Lower lobe of right lung (tissue), 2 donors: ENCODE measurements around the gene SCRN1. TPM values are rescaled to one million over a fixed set of nuclear protein-coding genes. Genes with fewer than 3 reads are reported as not detected.

Experiments
- ATAC-seq, 2 donors: fragments of 200-7000 bp; cut with Tn5 transposase; one replicate each; pipeline ENCODE4 v1.9.1; 2020 to 2022; ENCODE audit warnings: mild to moderate bottlenecking in 2 of 2, moderate library complexity in 2 of 2
- DNase-seq: peaks from one replicate; pipeline ENCODE4 v3.0.0-alpha.2; 2020
- H3K27ac ChIP-seq: fragments of 200-600 bp; one replicate; pipeline ENCODE4 v1.8.0; 2022
- H3K27me3 ChIP-seq: fragments of 200-600 bp; one replicate; pipeline ENCODE4 v1.8.0; 2022; ENCODE audit warnings: low read depth
- H3K36me3 ChIP-seq: fragments of 200-600 bp; one replicate; pipeline ENCODE4 v1.8.0; 2022; ENCODE audit warnings: mild to moderate bottlenecking
- H3K4me1 ChIP-seq: fragments of 200-600 bp; one replicate; pipeline ENCODE4 v1.8.0; 2022
- H3K4me3 ChIP-seq: fragments of 200-600 bp; one replicate; pipeline ENCODE4 v1.8.0; 2022; ENCODE audit warnings: mild to moderate bottlenecking
- H3K9me3 ChIP-seq: fragments of 200-600 bp; one replicate; pipeline ENCODE4 v1.8.0; 2022
- intact Hi-C: fragments of 100-400 bp; cut with DNase I; formaldehyde crosslinking; loops from one replicate; pipeline ENCODE4 v1.11.0; 2022
- total RNA-seq: library from RNA; stranded (reverse); fragmentation: NEBNext Ultra II Directional; extraction: Animal tissue kit (Norgen Biotek cat#: 25700); gene quantifications from one replicate; pipeline ENCODE4 v1.2.1, GENCODE V29; 2021
- TF ChIP-seq, protein P1 (sequence below): fragments of 200-600 bp; IDR thresholded peaks from one replicate; pipeline ENCODE4 v1.8.0; 2022; ENCODE audit warnings: antibody characterized with exemption, mild to moderate bottlenecking
- donor health status: DM: no; HTN: yes; CAD: no; lungs with severe emphysema.

SCRN1 gene
- total RNA-seq, 1 donor from 2014 or later, result 28.2 TPM

GRCh38 chr7:30026229-30027064, 36.8 kb upstream of the SCRN1 start, which contains the start of gene FKBP14:
Gene FKBP14 (minus strand): TSS chr7:30026702. CDS start chr7:30026508, 194 bp downstream.
- Histone ChIP-seq H3K36me3 (no peaks in the 10 kb centered on the region), H3K4me1 (peaks cover 42% of the 10 kb centered on the region), H3K27me3 (no peaks in the 10 kb centered on the region), H3K9me3 (no peaks in the 10 kb centered on the region), H3K27ac (peak within 1 kb of the TSS; percentile 82), H3K4me3 (peak within 1 kb of the TSS; percentile 95)
- TF ChIP-seq, protein P1, sequence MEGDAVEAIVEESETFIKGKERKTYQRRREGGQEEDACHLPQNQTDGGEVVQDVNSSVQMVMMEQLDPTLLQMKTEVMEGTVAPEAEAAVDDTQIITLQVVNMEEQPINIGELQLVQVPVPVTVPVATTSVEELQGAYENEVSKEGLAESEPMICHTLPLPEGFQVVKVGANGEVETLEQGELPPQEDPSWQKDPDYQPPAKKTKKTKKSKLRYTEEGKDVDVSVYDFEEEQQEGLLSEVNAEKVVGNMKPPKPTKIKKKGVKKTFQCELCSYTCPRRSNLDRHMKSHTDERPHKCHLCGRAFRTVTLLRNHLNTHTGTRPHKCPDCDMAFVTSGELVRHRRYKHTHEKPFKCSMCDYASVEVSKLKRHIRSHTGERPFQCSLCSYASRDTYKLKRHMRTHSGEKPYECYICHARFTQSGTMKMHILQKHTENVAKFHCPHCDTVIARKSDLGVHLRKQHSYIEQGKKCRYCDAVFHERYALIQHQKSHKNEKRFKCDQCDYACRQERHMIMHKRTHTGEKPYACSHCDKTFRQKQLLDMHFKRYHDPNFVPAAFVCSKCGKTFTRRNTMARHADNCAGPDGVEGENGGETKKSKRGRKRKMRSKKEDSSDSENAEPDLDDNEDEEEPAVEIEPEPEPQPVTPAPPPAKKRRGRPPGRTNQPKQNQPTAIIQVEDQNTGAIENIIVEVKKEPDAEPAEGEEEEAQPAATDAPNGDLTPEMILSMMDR, result no peak
- intact Hi-C loops, result no loop called here
- ATAC-seq (peak; percentile 94 to 96), DNase-seq (peak; percentile 97)

- ATAC-seq (no peak), DNase-seq (no peak)
- TF ChIP-seq, protein P1, result no peak
- Histone ChIP-seq H3K27ac (no peak overlapping the region), H3K36me3 (no peaks in the 10 kb centered on the region), H3K27me3 (no peaks in the 10 kb centered on the region), H3K9me3 (no peaks in the 10 kb centered on the region), H3K4me3 (no peak overlapping the region), H3K4me1 (peaks cover 26% of the 10 kb centered on the region)
- intact Hi-C loops, result no loop called here
Measured at GRCh38 chr7:30023524-30023923, 33.9 kb upstream of the SCRN1 start.

DNA sequence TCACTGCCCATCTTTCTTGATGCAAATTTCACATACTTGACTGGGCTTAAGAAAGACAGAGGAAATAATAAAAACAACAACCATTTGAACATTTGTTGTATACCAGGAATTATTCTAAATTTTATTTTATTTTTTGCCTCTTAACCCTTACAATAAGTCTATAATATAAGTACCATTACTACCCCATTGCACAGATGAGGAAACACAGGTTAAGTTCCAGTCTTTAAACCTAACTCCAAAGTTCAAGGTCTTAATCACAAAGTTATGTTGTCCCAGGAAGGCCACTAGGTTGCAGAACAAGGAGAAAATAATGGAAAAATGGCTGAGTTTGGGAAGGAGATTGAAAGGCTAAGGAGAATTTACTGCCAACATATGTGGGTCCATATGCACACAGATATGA, 33.4 kb upstream of the SCRN1 start:
- intact Hi-C loops, result no loop called here
- TF ChIP-seq, protein P1, result no peak

DNA sequence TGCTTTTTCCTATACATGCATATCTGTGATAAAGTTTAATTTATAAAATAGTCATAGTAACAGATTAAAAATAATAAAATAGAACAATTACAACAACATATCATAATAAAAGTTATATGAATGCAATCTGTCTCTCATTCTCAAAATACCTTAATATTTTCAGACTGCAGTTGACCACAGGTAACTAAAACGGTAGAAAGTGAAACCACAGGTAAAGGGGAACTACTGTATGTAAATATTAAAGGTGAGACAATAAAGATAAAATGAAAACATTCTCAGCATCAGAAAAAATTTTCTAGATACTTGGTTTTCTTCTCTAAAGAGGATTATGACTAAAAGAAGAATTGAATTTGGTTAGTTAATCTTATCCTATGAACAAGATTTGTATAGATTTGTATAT, 30.9 kb upstream of the SCRN1 start:
- peaks cover 8% of the 10 kb centered on the region for H3K36me3 ChIP-seq
- intact Hi-C loops, result no loop called here

More for the DNA sequence above, 33.4 kb upstream of the SCRN1 start:
- ATAC-seq (no peak), DNase-seq (no peak)
- no peaks in the 10 kb centered on the region for H3K36me3 ChIP-seq
- no peak overlapping the region for H3K4me3 ChIP-seq
- H3K9me3 ChIP-seq, result no peaks in the 10 kb centered on the region
- H3K27me3 ChIP-seq, result no peaks in the 10 kb centered on the region
- peaks cover 26% of the 10 kb centered on the region for H3K4me1 ChIP-seq
- H3K27ac ChIP-seq, result no peak overlapping the region

GRCh38 chr7:30019960-30020359, 30.4 kb upstream of the SCRN1 start:
- no peak overlapping the region for H3K27ac ChIP-seq
- no peaks in the 10 kb centered on the region for H3K27me3 ChIP-seq
- H3K4me3 ChIP-seq, result no peak overlapping the region
- intact Hi-C loops, result no loop called here
- H3K36me3 ChIP-seq, result peaks cover 10% of the 10 kb centered on the region
- H3K4me1 ChIP-seq, result peaks cover 9% of the 10 kb centered on the region
- no peak for ATAC-seq
- no peaks in the 10 kb centered on the region for H3K9me3 ChIP-seq
- DNase-seq, result no peak
- TF ChIP-seq, protein P1, result no peak

More for the DNA sequence above, 30.9 kb upstream of the SCRN1 start:
- ATAC-seq (no peak), DNase-seq (no peak)
- Histone ChIP-seq H3K4me3 (no peak overlapping the region), H3K27me3 (no peaks in the 10 kb centered on the region), H3K9me3 (no peaks in the 10 kb centered on the region), H3K27ac (no peak overlapping the region), H3K4me1 (peaks cover 15% of the 10 kb centered on the region)
- TF ChIP-seq, protein P1, result no peak
